Activated CD4-positive, alpha-beta T cell treated with anti-CD3 and anti-CD28 coated beads for 1 hour (primary cell): ENCODE data around the gene CDK14.
"Not testable (repeated sequence)": the region's sequence is repeated elsewhere in the genome, so short reads cannot be mapped to it uniquely, and the experiment has no call there.

Source experiments
- DNase-seq: peaks from one replicate; pipeline ENCODE4 v3.0.0-alpha.2; 2020

CDK14 gene

GRCh38 chr7:90923541-90923997, 327.4 kb downstream of the CDK14 start:
- DNase-seq: no peak

DNA sequence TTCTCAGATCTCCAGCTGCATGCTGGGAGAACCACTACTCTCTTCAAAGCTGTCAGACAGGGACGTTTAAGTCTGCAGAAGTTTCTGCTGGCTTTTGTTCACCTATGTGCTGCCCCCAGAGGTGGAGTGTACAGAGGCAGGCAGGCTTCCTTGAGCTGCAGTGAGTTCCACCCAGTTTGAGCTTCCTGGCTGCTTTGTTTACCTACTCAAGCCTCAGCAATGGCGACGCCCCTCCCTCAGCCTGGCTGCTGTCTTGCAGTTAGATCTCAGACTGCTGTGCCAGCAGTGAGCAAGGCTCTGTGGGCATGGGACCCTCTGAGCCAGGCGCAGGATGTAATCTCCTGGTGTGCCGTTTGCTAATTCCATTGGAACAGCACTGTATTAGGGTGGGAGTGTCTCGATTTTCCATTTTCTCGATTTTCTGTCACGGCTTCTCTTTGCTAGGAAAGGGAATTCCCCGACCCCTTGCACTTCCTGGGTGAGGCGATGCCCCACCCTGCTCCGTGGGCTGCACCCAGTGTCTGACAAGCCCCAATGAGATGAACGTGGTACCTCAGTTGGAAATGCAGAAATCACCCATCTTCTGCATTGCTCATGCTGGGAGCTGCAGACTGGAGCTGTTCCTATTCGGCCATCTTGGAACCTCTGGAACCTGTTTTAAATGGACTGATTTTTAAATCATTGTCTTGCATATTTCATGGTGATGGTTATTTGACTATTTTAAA, 332.7 kb downstream of the CDK14 start:
- DNase-seq: not testable (repeated sequence)

GRCh38 chr7:90931986-90932916, 336.1 kb downstream of the CDK14 start:
- DNase-seq: no peak

DNA sequence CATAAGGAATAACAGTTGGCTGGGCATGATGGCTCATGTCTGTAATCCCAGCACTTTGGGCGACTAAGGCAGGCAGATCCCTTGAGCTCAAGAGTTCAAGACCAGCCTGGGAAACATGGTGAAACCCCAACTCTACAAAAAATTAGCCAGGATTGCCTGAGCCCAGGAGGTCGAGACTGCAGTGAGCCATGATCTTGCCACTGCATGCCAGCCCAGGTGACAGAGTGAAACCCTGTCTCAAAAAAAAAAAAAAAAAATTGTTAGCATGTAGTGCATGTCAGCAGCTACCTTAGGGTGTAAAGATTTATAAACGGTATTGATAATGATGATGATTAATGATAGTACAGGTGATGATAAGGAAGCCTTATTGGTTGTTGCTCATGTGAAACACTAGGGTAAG, 336.9 kb downstream of the CDK14 start:
- no peak for DNase-seq

DNA sequence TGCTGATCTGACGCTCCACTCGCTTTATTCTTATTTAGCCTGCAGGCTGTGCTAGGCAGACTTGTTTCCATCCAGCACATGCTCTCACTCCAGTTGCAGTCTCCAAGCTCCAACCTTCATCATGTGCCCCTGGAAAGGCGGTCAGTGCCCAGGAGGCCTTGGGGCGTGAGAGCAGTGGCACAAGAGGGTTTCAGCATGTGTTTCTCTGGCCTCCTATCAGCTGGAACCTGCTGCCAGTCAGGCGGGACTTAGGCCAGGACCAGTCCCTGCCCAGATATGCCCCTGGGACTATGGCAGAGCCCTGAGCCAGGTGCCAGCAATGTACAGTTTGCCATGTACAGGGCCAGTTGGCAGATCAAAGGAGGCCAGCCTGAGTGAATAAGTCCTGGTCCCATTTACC, 337.9 kb downstream of the CDK14 start:
- DNase-seq: no peak

- DNase-seq: no peak
These were observed 342.2 kb downstream of the CDK14 start for GRCh38 chr7:90938371-90938770.

- no peak for DNase-seq
These were observed 343.5 kb downstream of the CDK14 start for GRCh38 chr7:90939666-90940065.

- no peak for DNase-seq
These were observed 347.9 kb downstream of the CDK14 start for GRCh38 chr7:90944021-90944420.

DNA sequence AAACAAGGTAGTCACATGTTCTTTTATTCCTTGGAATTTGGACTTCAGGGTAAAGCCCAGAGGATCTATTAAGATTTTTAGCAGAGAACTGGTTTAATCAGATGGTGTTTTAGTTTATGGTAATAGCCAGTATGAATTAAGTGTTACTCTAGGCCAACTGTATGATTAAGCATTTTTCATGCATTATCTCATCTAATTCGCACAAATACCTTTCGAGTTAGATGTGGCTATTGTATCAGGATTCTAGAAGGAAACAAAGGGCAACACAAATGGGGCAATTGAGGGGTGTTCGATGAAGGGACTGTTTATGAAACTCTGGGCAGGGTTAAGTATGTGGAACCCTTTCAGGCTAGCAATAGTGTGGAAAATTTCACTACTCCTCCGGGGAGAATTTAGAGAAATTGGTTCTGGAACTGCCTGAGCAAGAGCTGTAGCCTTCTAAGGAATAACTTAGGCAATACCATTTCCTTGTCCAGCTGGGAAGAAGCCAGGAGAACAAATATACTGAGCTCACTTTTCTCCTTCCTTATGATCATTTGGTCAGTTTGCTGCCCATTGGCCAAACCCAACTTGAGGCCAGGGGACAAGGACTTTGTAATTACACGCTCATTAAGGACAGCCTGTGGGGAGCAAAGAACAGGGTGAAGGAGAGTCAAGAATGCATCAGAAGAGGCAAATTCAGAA, 349.1 kb downstream of the CDK14 start:
- DNase-seq: no peak

- no peak for DNase-seq
These were observed 350.8 kb downstream of the CDK14 start for GRCh38 chr7:90946730-90947501.

DNA sequence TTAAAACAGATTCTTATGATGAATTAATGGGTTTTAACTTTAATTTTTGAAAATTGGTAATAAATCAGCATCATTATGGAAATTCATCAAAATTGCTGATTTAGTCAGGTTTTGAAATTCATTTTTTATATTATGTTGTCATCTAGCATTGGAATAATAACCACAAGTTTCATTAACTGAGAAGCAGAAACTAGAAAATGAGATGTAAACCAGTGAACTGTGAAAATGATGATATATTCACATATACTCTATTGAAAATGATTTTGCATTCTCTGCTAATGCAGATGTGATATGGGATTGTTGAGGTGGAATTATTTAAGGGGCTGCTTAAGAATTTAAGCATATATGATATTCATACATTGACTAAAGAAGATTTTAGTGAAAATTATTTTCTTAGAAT, 352.0 kb downstream of the CDK14 start:
- no peak for DNase-seq

DNA sequence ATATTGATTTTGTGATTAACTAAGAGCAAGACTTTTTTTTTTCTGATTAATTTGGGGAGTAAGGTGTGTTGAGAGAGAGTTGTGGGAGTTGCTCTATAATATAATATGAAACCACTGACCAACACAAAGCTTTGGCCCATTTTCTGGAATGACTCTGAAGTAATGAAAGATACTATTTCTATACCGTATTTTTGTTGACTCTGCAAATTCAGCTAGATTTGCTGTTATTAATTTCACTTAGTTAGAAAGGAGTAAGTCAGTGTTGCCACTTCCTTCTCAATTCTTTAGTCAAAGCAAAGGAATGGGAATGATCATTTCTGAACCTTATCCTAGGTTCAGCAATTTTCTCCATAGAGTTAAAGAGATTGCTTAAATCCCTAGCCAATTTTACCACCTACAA, 355.1 kb downstream of the CDK14 start:
- DNase-seq: no peak

DNA sequence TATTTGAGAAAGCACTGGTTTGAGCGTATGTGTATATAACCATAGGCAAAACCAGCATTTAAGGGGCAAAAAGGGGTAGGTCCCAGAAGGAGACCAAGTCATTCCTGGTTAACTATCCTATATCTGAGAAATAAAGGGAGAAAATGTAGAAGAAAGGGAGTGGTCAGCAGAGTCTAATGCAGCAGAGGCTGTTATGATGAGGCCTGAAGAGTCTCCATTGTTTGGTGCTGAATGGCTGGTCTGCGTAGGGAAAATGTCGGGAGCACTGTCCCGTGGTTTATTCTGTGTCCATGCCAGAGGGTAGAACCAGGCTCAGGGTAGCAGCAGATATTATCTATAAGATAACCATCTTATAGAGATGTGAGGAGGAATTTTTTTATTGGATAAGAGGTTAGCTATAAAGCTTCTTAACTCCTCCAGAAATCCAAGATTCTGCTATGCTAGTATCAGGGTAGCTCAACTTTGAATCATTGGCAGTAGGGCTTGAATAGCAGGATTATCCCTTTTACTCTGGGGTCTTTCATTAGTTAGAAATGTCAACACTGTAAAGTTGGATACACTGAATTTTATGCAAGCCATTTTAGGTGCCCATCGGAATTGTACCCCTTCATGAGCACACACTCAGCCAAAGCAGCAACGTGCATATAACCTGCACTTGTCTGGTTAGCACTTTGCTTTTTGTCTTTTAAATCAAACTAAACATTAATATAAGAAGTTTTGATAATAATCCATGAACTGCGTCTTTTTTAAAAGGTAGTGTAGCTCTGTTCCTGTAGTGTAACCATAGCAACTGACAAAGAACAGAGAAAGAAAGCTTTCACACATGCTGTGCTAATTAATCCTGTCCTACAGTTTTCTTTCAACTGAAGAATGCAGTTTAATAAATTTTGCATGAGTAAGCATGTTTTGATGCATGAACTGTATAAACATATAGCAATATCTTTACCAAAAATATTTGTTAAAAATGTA, 356.1 kb downstream of the CDK14 start:
- no peak for DNase-seq

DNA sequence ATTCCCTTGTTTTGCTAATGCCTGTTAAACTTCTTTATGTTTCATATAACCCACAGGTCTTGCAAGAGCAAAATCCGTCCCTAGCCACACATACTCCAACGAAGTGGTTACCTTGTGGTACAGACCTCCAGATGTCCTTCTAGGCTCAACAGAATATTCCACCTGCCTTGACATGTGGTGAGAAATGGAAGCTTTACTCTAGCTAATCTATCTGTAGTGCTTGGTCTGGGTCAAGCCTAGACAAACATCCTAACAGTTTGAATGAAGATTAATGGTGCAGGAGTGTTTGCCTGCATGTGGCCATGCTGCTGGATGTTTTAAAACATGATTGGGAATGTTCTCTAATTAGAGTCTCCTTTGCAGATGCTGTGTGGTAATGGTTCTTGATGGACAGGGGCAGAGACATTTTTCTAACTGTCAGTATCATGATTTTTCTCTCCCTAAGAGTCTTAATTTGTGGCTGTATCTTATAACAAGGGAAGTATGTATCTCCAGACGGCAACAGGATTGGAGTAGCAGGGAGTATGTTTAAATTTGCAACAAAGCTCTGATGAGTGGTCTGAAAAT, 359.6 kb downstream of the CDK14 start:
- no peak for DNase-seq

GRCh38 chr7:90957883-90958282, 361.8 kb downstream of the CDK14 start:
- DNase-seq: no peak

DNA sequence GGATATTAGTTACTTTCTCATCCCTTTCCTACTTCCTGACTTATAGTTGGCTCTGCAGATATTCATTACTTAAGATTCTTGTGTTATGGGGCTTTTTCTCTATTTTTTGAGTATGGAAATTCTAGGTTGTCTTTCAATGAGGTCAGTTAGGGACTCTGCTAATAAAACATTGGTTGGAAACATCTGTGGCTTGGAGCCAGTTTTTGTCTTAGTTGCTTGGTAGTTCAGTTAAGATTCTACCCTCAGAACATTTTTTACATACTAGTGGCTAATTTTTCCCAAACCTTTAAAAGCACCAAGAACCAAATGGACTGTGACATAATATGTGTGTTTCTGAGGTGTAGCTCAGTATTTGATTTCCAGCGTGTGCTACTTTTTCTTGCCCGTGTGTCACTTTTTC, 362.5 kb downstream of the CDK14 start:
- no peak for DNase-seq

DNA sequence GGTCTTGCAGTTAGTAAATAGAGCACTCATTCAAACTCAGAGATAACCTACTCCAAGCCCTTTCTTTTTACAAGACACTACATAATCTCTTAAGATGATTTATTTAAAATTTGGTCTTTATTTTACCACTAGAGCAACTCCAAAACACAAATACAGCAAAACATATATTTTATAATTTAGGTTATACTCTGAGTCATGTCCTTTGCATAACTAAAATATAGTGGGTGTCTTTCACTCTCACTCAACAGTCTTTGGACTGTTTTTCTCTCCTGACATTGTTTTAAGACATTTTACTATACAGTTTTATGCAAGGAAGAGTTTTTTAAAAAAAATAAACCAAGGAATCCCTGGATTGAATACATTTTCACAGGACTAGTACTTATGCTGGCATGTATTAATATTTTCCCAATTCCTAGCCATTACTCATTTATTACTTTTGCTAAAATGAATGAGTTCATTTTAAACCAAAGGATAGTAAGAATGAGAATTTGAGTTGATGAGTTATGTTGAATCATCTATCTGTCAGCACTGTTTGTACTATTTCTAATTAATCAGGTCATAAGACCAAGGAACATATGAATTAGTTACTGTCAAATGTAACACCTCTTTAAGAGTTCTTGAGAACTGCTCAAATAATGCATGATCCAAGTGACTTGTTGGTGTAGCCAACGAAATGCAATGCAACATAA, 365.1 kb downstream of the CDK14 start:
- no peak for DNase-seq

- no peak for DNase-seq
These were observed 369.1 kb downstream of the CDK14 start for GRCh38 chr7:90965211-90965610.

- no peak for DNase-seq
These were observed 370.2 kb downstream of the CDK14 start for GRCh38 chr7:90966346-90966745.

GRCh38 chr7:90968871-90969270, 372.8 kb downstream of the CDK14 start:
- no peak for DNase-seq
